Measurements from ENCODE around the gene HEG1.

- TF ChIP-seq CTCF (IDR thresholded peaks at IDR 0.05) (no peak), POLR2A (IDR thresholded peaks at IDR 0.05) (no peak)
These were observed 22.1 kb upstream of the HEG1 start for GRCh38 chr3:125077864-125078263.

All from body of pancreas (tissue), 4 donors.